HG03025 (cell line): Measurements from ENCODE around the gene MOG.

Experiments used
- ATAC-seq: cut with Tn5 transposase; IDR thresholded peaks from one replicate; pipeline ENCODE4 v1.9.1; 2021; ENCODE audit warnings: mild to moderate bottlenecking, moderate library complexity; ENCODE audit not compliant: unreplicated experiment, low FRiP score

Gene MOG

GRCh38 chr6:29656798-29657197, at the start of gene MOG:
MOG (plus strand) TSS chr6:29657092; CDS start chr6:29657210, 118 bp downstream.
- no peak for ATAC-seq

GRCh38 chr6:29608131-29608530, 48.8 kb upstream of the MOG start:
- no peak for ATAC-seq

- ATAC-seq = no peak
Measured at GRCh38 chr6:29610540-29610939, 46.4 kb upstream of the MOG start.

GRCh38 chr6:29611426-29611825, 45.5 kb upstream of the MOG start:
- ATAC-seq = no peak

GRCh38 chr6:29617782-29618554, 38.9 kb upstream of the MOG start:
- no peak for ATAC-seq

- no peak for ATAC-seq
Measured at GRCh38 chr6:29619578-29620160, 37.2 kb upstream of the MOG start.

- ATAC-seq = no peak
Measured at GRCh38 chr6:29620630-29621029, 36.3 kb upstream of the MOG start.

- no peak for ATAC-seq
Measured at GRCh38 chr6:29624520-29624961, 32.4 kb upstream of the MOG start.

- ATAC-seq = no peak
Measured at GRCh38 chr6:29625337-29625930, 31.5 kb upstream of the MOG start.

- no peak for ATAC-seq
Measured at GRCh38 chr6:29626948-29627754, 29.7 kb upstream of the MOG start.

GRCh38 chr6:29627755-29628418, 29.0 kb upstream of the MOG start:
- no peak for ATAC-seq

GRCh38 chr6:29628419-29629281, 28.2 kb upstream of the MOG start:
- no peak for ATAC-seq

GRCh38 chr6:29629571-29629970, 27.3 kb upstream of the MOG start:
- ATAC-seq = no peak

GRCh38 chr6:29630315-29630714, 26.6 kb upstream of the MOG start:
- no peak for ATAC-seq

- ATAC-seq = no peak
Measured at GRCh38 chr6:29631209-29631810, 25.6 kb upstream of the MOG start.

GRCh38 chr6:29631860-29632731, 24.8 kb upstream of the MOG start:
- no peak for ATAC-seq

GRCh38 chr6:29632789-29633533, 23.9 kb upstream of the MOG start, which contains the start of gene GABBR1:
GABBR1 (minus strand) TSS chr6:29633183; CDS start chr6:29632385, 798 bp downstream.
- ATAC-seq = no peak
